ENCODE results near the gene RECQL. TPM values are rescaled to one million over a fixed set of nuclear protein-coding genes. Genes with fewer than 3 reads are reported as not detected.

Gene RECQL, protein sequence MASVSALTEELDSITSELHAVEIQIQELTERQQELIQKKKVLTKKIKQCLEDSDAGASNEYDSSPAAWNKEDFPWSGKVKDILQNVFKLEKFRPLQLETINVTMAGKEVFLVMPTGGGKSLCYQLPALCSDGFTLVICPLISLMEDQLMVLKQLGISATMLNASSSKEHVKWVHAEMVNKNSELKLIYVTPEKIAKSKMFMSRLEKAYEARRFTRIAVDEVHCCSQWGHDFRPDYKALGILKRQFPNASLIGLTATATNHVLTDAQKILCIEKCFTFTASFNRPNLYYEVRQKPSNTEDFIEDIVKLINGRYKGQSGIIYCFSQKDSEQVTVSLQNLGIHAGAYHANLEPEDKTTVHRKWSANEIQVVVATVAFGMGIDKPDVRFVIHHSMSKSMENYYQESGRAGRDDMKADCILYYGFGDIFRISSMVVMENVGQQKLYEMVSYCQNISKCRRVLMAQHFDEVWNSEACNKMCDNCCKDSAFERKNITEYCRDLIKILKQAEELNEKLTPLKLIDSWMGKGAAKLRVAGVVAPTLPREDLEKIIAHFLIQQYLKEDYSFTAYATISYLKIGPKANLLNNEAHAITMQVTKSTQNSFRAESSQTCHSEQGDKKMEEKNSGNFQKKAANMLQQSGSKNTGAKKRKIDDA
- 43.6 and 65.8 TPM in 2 replicates for total RNA-seq (ENCODE audit: low replicate concordance)

DNA sequence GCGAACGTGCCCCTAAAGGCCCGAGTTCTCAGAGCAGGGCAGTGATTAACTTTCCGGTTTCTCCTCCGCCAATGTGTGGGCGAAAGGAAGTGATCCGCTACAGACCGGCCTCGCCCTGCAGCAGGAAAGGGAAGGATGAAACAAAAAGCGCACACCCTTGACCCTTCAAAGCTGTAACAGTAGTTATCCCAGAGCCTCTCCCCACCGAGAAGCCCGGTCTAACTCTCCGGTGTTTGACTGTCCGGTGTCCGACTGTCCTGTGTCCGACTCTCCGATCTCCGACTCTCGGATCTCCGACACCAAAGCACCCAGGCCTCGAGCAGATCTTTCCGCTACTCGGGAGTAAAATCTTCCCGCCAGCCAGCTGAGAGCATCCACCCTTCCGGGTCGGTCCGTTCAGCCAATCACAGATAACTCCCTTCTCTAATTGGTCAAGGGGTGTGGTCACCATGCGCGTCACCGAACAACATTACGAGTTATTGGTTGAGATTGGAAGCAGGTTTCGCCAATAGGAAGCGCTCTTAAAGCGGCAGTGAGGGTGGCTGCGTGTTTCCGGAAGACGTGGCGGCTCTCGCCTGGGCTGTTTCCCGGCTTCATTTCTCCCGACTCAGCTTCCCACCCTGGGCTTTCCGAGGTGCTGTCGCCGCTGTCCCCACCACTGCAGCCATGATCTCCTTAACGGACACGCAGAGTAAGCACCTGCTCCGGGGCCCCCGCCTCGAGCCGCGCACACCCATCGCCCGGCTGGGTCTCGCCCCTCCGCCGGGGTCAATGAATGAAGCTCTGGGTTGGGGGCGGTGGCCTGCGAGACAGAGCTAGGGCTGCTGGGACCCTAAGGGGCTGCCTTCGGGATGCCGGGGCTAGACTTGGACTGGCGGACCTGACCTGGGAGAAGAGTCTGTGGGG is at the start of gene RECQL, which contains the start of gene GOLT1B:
Gene RECQL, minus strand, starts transcription at position 378 of the 906 bp plus-strand sequence. CDS start 2,065 bp downstream, outside the sequence.
Gene GOLT1B, plus strand, starts transcription at position 532 of the 906 bp plus-strand sequence. Its CDS starts 135 bp downstream, at position 667.

DNA sequence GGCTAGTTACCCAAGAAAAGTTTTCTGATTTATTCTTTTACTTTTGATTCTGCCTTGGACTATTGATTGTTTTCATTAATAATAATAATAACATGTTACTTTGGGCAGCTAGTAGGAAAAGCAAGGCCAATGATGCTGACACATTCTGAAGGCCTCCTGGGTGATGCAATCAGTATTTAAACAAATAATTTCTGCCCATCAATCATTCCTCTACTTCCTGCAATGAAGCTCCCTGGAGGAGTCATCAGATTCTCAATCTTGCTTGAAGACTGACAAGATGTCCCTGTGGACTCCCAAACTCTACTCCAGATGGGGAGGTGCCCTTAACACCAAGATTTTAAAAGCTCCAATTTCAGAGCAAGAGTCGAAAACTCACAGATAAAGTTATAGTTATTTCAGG is 24.6 kb upstream of the RECQL start, which contains the start of gene SPX:
Gene SPX, plus strand, starts transcription at position 244 of the 400 bp plus-strand sequence. CDS start 177 bp downstream, outside the sequence.

Other genes starting within 250 kb of the RECQL start
- gene SLCO1A2, start 166.7 kb downstream of the RECQL start, total RNA-seq (ENCODE audit: low replicate concordance): not detected in 2 replicates
- gene IAPP, start 128.7 kb downstream of the RECQL start, total RNA-seq (ENCODE audit: low replicate concordance): not detected in 2 replicates
- 5.1 and 7.9 TPM in 2 replicates for gene PYROXD1, start 64.0 kb downstream of the RECQL start, total RNA-seq (ENCODE audit: low replicate concordance)
- 10.9 and 45.6 TPM in 2 replicates for gene GOLT1B, start 154 bp upstream of the RECQL start, total RNA-seq (ENCODE audit: low replicate concordance)
- gene SPX, start 24.7 kb upstream of the RECQL start, total RNA-seq (ENCODE audit: low replicate concordance): 0.23 TPM in 1 of 2 replicates, not detected in the other
- gene GYS2, start 103.2 kb upstream of the RECQL start, total RNA-seq (ENCODE audit: low replicate concordance): not detected in 2 replicates
- 514 and 731 TPM in 2 replicates for gene LDHB, start 156.2 kb upstream of the RECQL start, total RNA-seq (ENCODE audit: low replicate concordance)

Data from smooth muscle cell of the coronary artery (primary cell).